Stimulated activated CD4-positive, alpha-beta T cell treated with anti-CD3 and anti-CD28 coated beads, Interleukin-15, amount 100 ng/mL, for 48 hours (primary cell): ENCODE measurements around the gene ABCD4.

Source experiments
- DNase-seq, 2 donors: peaks; one replicate each; pipeline ENCODE4 v3.0.0-alpha.2; 2020; ENCODE audit warnings: low read depth in 2 of 2

The ABCD4 gene

DNA sequence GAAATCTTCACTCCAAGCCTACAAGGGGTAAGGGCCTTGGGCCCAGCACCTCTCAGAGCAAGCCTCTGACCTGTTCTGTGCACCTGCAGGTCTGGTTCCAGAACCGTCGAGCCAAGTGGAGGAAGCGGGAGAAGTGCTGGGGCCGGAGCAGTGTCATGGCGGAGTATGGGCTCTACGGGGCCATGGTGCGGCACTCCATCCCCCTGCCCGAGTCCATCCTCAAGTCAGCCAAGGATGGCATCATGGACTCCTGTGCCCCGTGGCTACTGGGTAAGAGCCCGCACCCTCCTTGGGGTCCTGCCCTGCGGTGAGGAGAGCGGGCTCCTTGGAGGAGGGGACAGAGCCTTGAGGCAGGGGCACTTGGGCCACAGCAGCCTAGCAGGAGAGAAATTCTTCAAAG lies 43.2 kb downstream of the ABCD4 start:
- DNase-seq: no peak

GRCh38 chr14:74258764-74259035 lies 44.0 kb downstream of the ABCD4 start:
- DNase-seq: no peak

- DNase-seq: no peak
Observed at GRCh38 chr14:74257941-74258763, 44.6 kb downstream of the ABCD4 start.

DNA sequence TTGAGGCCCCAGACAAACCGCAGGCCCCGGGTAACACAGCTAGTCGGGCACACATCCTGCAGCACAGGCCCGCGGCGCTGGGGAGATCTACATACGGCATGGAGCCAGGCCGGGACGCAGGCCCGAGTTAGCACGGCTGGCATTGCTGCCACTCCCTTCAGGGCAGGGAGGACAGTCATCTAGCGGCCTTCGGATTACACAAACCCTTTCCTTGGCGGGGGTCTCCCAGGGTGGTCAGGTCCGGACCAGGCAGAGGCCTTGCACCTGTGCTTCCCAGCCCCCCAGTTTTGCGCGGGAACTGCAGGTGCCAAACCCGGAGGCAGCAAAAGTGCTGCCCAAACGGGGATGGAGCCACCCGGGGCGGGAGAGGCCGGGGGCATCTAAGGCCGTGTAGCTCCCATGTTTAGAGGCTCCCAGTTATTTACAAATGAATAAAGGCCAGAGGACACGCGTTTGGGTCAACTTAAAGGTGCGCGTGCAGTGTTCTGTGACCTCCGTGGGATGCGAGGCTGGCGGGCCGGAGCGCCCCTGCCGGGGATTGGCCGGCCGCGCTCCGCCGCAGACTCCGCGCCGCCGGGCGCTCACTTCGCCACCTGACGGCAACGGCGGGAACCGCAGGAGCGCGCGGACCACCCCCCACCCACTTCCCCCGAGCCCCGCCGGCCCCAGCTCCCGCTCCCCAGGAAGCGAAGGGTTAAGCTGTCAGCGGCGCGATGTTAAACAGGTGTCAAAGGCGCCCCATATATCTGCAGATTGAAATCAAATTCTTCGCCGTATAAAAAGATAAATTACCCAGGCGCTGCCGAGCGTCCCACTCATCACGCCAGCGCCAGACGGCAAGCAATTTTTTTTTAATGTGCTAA lies 45.4 kb downstream of the ABCD4 start:
- DNase-seq: peak; percentile 31 to 46

- DNase-seq: no peak
Observed at GRCh38 chr14:74255281-74255680, 47.5 kb downstream of the ABCD4 start.

DNA sequence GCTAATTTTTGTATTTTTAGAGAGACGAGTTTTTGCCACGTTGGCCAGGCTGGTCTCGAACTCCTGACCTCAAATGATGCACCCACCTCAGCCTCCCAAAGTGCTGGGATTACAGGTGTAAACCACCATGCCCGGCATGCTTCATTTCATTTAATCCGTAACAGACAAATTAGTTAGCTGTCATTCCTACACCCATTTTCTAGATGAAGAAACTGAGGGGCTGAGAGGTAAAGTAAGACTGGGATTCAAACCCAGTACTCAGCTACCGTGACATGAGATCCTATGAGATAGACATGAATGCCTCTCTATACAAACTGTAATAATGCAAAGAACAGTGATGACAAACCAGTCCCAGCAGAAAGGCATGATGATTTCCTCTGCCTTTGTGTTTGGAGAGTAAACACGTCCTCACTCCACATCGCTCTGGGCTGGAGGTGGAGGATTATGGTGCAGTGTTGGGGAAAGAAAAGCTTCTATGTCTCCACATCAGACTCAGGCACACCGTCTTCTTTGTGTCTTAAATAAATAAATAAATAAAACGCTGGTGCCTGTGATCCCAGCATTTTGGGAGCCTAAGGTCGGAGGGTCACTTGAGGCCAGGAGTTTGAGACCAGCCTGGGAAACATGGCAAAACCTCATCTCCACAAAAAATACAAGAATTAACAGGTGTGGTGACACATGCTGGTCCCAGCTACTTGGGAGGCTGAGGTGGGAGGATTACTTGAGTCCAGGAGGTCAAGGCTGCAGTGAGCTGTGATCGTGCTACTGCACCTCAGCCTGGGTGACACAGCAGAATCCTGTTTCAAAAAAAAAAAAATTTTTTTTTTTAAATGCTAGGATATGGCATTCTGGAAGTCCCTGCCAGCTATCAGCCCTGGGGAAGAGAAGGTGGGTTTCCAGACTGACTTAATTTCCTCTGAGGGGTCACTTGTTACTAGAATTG lies 53.0 kb downstream of the ABCD4 start:
- no peak for DNase-seq

GRCh38 chr14:74248017-74248416 lies 54.7 kb downstream of the ABCD4 start:
- no peak for DNase-seq

DNA sequence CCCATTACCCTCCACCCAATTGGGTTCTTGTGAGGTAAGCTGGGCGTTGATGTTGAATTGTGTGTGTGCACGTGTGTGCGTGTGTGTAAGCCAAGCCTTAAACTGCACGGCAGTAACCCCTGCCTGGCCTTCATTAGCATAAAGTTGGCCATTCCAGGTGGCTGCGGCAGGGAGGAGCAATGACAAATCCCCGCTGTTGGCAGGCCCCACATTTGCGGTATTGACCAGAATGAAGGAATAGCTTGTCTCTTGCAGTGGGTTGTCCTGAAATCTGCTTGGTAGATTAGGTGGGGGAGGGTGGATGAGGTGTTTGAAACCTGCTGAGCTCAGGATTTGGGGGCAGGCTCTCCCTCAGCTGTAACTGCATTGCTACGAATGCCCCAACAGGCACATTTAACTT lies 56.2 kb downstream of the ABCD4 start:
- no peak for DNase-seq

DNA sequence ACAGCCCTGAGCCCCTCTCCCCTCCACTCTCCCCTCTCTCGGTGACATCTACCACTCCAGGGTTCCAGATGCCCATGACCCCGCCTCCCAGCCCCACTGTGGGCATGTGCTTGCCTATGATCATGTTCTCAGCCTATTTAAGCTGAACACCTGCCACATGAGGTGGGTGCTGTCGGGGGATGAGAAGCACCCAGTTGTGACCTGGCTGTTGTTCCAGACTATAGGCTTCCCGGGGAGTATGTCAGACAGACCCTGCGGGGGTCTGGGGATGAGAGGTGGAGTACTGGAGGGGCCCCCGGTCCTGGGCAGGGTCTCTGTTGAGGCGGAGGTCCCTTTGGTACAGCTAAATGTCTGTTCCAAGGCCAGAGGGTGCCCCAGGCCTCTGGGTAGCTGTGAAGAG lies 57.4 kb downstream of the ABCD4 start:
- no peak for DNase-seq

DNA sequence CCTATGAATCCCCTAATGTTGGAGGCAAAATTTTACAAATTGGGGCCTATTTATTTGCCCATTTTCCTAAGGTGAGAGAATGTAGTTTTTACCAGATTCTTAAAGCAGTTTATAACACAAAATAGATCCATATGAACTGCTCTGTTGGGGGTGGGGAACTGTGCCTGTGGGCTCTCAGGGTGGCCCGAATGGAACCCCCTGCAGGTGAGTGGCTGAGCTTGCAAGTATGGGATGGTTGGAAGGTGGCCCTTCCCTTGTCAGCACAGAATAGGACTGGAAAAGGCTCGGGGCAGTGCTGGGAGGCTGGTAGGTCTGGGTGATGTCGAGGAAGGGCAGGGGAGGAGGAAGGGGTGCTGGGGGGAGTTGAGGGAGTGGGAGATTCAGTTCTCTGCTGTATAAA lies 58.6 kb downstream of the ABCD4 start:
- DNase-seq: no peak

- no peak for DNase-seq
Observed at GRCh38 chr14:74243051-74243450, 59.7 kb downstream of the ABCD4 start.

- DNase-seq: no peak
Observed at GRCh38 chr14:74242780-74243042, 60.0 kb downstream of the ABCD4 start.

GRCh38 chr14:74242021-74242779 lies 60.5 kb downstream of the ABCD4 start:
- no peak for DNase-seq

- DNase-seq: no peak
Observed at GRCh38 chr14:74241652-74242017, 61.1 kb downstream of the ABCD4 start.

DNA sequence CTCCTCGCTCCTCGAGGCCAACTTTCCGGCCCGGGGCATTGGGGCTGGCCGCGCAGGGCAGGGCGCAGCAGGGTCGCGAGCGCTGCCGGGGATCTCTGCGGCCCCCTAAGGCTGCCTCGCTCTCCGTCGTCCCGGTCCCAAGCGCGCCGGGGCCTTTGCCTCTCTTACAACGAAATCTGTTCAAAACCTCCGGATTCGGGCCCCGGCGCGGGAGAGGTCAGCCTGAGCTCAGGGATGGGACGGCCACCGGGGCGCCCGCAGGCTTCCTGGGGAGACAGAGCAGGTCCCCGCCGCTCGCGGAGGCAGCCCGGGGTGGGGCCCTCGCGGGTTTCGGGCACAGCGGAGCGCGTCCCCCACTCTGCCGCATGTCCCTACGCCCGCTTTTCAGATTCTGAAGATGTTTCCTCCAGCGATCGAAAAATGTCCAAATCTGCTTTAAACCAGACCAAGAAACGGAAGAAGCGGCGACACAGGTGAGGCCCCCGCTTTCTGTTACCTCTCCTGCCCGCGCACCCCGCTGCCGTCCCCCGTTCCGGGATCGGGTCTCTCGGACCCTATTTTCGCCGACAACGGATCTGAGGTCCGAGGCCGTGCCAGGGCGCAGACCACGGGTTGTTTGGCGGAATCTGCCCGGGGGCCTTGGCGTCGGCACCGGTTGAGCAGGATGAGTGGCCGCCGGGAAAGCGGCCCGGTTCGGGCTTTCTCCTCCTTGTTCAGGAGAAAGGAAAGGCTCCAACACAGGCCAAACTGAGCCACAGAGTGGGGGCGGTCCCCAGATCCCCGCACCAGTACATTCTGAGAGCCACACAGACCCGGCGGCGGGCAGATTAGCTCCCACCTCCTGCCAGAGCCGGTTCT lies 61.7 kb downstream of the ABCD4 start:
- no peak for DNase-seq

- no peak for DNase-seq
Observed at GRCh38 chr14:74239848-74240793, 62.6 kb downstream of the ABCD4 start.

- no peak for DNase-seq
Observed at GRCh38 chr14:74238974-74239847, 63.5 kb downstream of the ABCD4 start, which contains the start of gene VSX2. TSS of gene VSX2 (plus strand) at chr14:74239449. CDS start at chr14:74239562, 113 bp downstream.

GRCh38 chr14:74237441-74237840 lies 65.3 kb downstream of the ABCD4 start:
- no peak for DNase-seq
